NCI-H1417 (cell line): ENCODE data around the gene SPTLC2.

Experiments used
- DNase-seq, 3 experiments: peaks; one replicate each; lab custom pipeline; 2025; lab: John Stamatoyannopoulos, UW

SPTLC2 gene

GRCh38 chr14:77469067-77469505 is 147.4 kb downstream of the SPTLC2 start:
- DNase-seq, result no peak

GRCh38 chr14:77467801-77468200 is 148.6 kb downstream of the SPTLC2 start:
- DNase-seq, result no peak

- DNase-seq, result peak; percentile 43 to 74 (median 49)
These were observed 157.2 kb downstream of the SPTLC2 start for GRCh38 chr14:77459072-77459723.

GRCh38 chr14:77458249-77458950 is 158.0 kb downstream of the SPTLC2 start:
- DNase-seq, result peak; percentile 19 to 75 (median 75)

- DNase-seq, result peak; percentile 99 to 100 (median 100)
These were observed 158.8 kb downstream of the SPTLC2 start, which contains the start of the genes AHSA1 and VIPAS39 for GRCh38 chr14:77457522-77458248. TSS of gene AHSA1 (plus strand) at chr14:77458093. CDS start at chr14:77458190, 97 bp downstream. TSS of gene VIPAS39 (minus strand) at chr14:77457601. CDS start at chr14:77454102, 3,499 bp downstream.

- DNase-seq, result peak in 1 of 3 experiments; percentile 36
These were observed 159.3 kb downstream of the SPTLC2 start for GRCh38 chr14:77457115-77457521.
